ENCODE measurements around the gene ZNF48. TPM values are rescaled to one million over a fixed set of nuclear protein-coding genes. Genes with fewer than 3 reads are reported as not detected.

The ZNF48 gene
- total RNA-seq, 1 donor from 2014 or later, result 21.1 TPM

DNA sequence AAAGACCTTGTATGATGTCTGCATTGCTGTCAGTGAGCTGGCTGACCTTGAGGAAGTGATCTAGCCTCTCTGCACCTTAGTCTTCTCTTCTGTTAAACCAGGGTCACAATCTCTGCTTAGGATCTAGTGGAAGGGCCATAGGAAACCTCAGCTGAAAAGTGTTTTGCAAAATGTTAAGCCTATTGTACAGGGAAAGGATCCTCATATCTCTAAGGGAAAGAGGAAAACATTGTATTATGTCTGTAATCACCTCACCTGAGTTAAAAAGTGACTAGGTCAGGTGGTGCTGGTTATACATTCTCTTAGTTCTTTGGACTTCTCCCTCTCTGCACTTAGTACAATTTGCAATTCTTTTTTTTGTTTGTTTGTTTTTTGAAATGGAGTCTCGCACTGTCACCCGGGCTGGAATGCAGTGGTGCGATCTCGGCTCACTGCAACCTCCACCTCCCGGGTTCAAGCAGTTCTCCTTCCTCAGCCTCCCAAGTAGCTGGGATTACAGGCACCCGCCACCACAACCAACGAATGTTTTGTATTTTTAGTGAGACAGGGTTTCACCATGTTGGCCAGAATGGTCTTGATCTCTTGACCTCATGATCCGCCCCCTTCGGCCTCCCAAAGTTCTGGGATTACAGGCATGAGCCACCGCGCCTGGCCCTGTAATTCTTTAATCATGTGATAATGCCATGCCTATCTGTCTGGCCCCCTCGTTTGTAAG is 52.4 kb downstream of the ZNF48 start:
- Mint-ChIP-seq H3K27ac (peak overlapping the region; percentile 82), H3K4me3 (peak overlapping the region; percentile 66), H3K27me3 (no peaks in the 10 kb centered on the region), H3K4me1 (ENCODE audit: unreplicated experiment) (peaks cover 31% of the 10 kb centered on the region), H3K9me3 (peaks cover 4% of the 10 kb centered on the region), H3K36me3 (peaks cover 18% of the 10 kb centered on the region)
- no peak for DNase-seq (ENCODE audit: extremely low spot score, unreplicated experiment)
- TF ChIP-seq, protein P1, sequence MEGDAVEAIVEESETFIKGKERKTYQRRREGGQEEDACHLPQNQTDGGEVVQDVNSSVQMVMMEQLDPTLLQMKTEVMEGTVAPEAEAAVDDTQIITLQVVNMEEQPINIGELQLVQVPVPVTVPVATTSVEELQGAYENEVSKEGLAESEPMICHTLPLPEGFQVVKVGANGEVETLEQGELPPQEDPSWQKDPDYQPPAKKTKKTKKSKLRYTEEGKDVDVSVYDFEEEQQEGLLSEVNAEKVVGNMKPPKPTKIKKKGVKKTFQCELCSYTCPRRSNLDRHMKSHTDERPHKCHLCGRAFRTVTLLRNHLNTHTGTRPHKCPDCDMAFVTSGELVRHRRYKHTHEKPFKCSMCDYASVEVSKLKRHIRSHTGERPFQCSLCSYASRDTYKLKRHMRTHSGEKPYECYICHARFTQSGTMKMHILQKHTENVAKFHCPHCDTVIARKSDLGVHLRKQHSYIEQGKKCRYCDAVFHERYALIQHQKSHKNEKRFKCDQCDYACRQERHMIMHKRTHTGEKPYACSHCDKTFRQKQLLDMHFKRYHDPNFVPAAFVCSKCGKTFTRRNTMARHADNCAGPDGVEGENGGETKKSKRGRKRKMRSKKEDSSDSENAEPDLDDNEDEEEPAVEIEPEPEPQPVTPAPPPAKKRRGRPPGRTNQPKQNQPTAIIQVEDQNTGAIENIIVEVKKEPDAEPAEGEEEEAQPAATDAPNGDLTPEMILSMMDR (conservative IDR thresholded peaks at IDR 0.05), result no peak

DNA sequence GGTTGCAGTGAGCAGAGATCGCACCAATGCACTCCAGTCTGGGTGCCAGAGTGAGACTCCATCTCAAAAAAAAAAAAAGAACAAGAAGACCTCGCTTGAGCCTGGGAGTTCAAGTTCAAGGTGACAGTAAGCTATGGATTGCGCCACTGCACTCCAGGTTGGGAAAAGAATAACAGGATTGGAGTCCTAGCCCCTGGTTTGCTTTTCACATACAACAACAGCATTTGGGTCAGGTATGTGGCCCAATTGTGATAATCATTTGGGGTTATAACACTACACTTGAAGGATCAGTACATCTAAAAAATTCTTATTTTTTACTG is 53.9 kb downstream of the ZNF48 start:
- H3K9me3 Mint-ChIP-seq, result peaks cover 4% of the 10 kb centered on the region
- H3K27me3 Mint-ChIP-seq, result no peaks in the 10 kb centered on the region
- no peak for DNase-seq (ENCODE audit: extremely low spot score, unreplicated experiment)
- H3K4me3 Mint-ChIP-seq, result no peak overlapping the region
- peaks cover 26% of the 10 kb centered on the region for H3K4me1 Mint-ChIP-seq (ENCODE audit: unreplicated experiment)
- TF ChIP-seq, protein P1 (conservative IDR thresholded peaks at IDR 0.05), result no peak
- no peak overlapping the region for H3K27ac Mint-ChIP-seq
- H3K36me3 Mint-ChIP-seq, result peaks cover 6% of the 10 kb centered on the region

Other genes starting within 250 kb of the ZNF48 start
- gene CORO1A, start 211.8 kb upstream of the ZNF48 start, total RNA-seq (ENCODE audit: low replicate concordance), result 10.8 and 21.3 TPM in 2 replicates
- 82.9 and 148 TPM in 2 replicates for gene BOLA2B, start 201.8 kb upstream of the ZNF48 start, total RNA-seq (ENCODE audit: low replicate concordance)
- gene SLX1A, start 201.5 kb upstream of the ZNF48 start, total RNA-seq (ENCODE audit: low replicate concordance), result 27.6 and 28.0 TPM in 2 replicates
- 27.7 and 33.0 TPM in 2 replicates for gene SULT1A3, start 196.2 kb upstream of the ZNF48 start, total RNA-seq (ENCODE audit: low replicate concordance)
- 9.1 and 15.3 TPM in 2 replicates for gene NPIPB13, start 146.9 kb upstream of the ZNF48 start, total RNA-seq (ENCODE audit: low replicate concordance)
- gene CD2BP2, start 40.1 kb upstream of the ZNF48 start, total RNA-seq (ENCODE audit: low replicate concordance), result 64.6 and 68.9 TPM in 2 replicates
- 46.8 and 50.0 TPM in 2 replicates for gene TBC1D10B, start 24.9 kb upstream of the ZNF48 start, total RNA-seq (ENCODE audit: low replicate concordance)
- 10.4 and 21.7 TPM in 2 replicates for gene MYL11, start 20.6 kb upstream of the ZNF48 start, total RNA-seq (ENCODE audit: low replicate concordance)
- gene SEPTIN1, start 12.9 kb upstream of the ZNF48 start, total RNA-seq (ENCODE audit: low replicate concordance), result 1.4 and 2.3 TPM in 2 replicates
- gene ZNF771, start 12.2 kb downstream of the ZNF48 start, total RNA-seq (ENCODE audit: low replicate concordance), result 4.7 and 15.5 TPM in 2 replicates
- 41.8 and 62.1 TPM in 2 replicates for gene DCTPP1, start 34.6 kb downstream of the ZNF48 start, total RNA-seq (ENCODE audit: low replicate concordance)
- 58.6 and 84.8 TPM in 2 replicates for gene SEPHS2, start 50.5 kb downstream of the ZNF48 start, total RNA-seq (ENCODE audit: low replicate concordance)
- 0.33 and 0.48 TPM in 2 replicates for gene ITGAL, start 77.3 kb downstream of the ZNF48 start, total RNA-seq (ENCODE audit: low replicate concordance)
- 58.7 and 59.6 TPM in 2 replicates for gene ZNF768, start 131.1 kb downstream of the ZNF48 start, total RNA-seq (ENCODE audit: low replicate concordance)
- gene ZNF747, start 139.4 kb downstream of the ZNF48 start, total RNA-seq (ENCODE audit: low replicate concordance), result 9.3 and 11.4 TPM in 2 replicates
- 16.8 and 20.2 TPM in 2 replicates for gene ZNF764, start 163.0 kb downstream of the ZNF48 start, total RNA-seq (ENCODE audit: low replicate concordance)
- 9.8 and 14.3 TPM in 2 replicates for gene ZNF688, start 176.3 kb downstream of the ZNF48 start, total RNA-seq (ENCODE audit: low replicate concordance)
- gene ZNF785, start 190.3 kb downstream of the ZNF48 start, total RNA-seq (ENCODE audit: low replicate concordance), result 22.4 and 29.1 TPM in 2 replicates
- 8.1 and 14.9 TPM in 2 replicates for gene ZNF689, start 215.0 kb downstream of the ZNF48 start, total RNA-seq (ENCODE audit: low replicate concordance)

Data from type B pancreatic cell (in vitro differentiated cells).